IMR-90 (cell line): Measurements from ENCODE around the gene ARSD. TPM values are rescaled to one million over a fixed set of nuclear protein-coding genes. Genes with fewer than 3 reads are reported as not detected.

Source experiments
- ATAC-seq: fragments of 200-7000 bp; cut with Tn5 transposase; 2 replicates; pipeline ENCODE4 v1.9.1; 2020; ENCODE audit warnings: low read depth, mild to moderate bottlenecking, moderate library complexity
- BruUV-seq: library from RNA; stranded (reverse); fragments of 400-500 nt; replicated peaks from 2 replicates; lab custom pipeline; 2021; lab: Mats Ljungman, UMichigan
- CTCF ChIA-PET: fragments of 300-600 bp; formaldehyde crosslinking; extraction: SDS; loops from one replicate; lab custom pipeline; 2021; ENCODE audit warnings: antibody characterized with exemption; lab: Yijun Ruan, JAX
- POLR2A ChIA-PET: fragments of 300-600 bp; sonication (Branson Sonifier 250); formaldehyde crosslinking; loops from one replicate; lab custom pipeline; 2022; ENCODE audit warnings: antibody characterized with exemption; ENCODE audit not compliant: unreplicated experiment; lab: Charles Lee
- DNase-seq: peaks from one replicate; pipeline ENCODE4 v3.0.0; 2013
- H2AFZ ChIP-seq: replicated peaks from 2 replicates; pipeline ENCODE3; 2013; ENCODE audit warnings: low read length, mild to moderate bottlenecking; ENCODE audit not compliant: poor library complexity
- H2AK5ac ChIP-seq: 2 replicates; pipeline ENCODE4 v1.6.1; 2013; ENCODE audit warnings: low read depth, low read length, inconsistent platforms
- H2AK9ac ChIP-seq: replicated peaks from 2 replicates; pipeline ENCODE3; 2013; ENCODE audit warnings: mild to moderate bottlenecking, low read depth, low read length, moderate library complexity; ENCODE audit not compliant: poor library complexity
- H2BK120ac ChIP-seq: 2 replicates; pipeline ENCODE4 v1.6.1; 2013; ENCODE audit warnings: low read depth, low read length, inconsistent platforms
- H2BK15ac ChIP-seq: 3 replicates; pipeline ENCODE4 v1.6.1; 2013; ENCODE audit warnings: low read depth, low read length, inconsistent platforms
- H2BK20ac ChIP-seq: 2 replicates; pipeline ENCODE4 v1.6.1; 2013; ENCODE audit warnings: low read depth, mild to moderate bottlenecking, inconsistent platforms, low read length, moderate library complexity
- H2BK5ac ChIP-seq: 2 replicates; pipeline ENCODE4 v1.6.1; 2013; ENCODE audit warnings: mild to moderate bottlenecking, low read depth, low read length, inconsistent platforms; ENCODE audit not compliant: poor library complexity, severe bottlenecking
- H3K14ac ChIP-seq: replicated peaks from 2 replicates; pipeline ENCODE4 v1.6.1; 2013; ENCODE audit warnings: low read depth, low read length, inconsistent platforms
- H3K18ac ChIP-seq: 2 replicates; pipeline ENCODE4 v1.6.1; 2013; ENCODE audit warnings: low read depth, low read length, control low read depth
- H3K23ac ChIP-seq: 2 replicates; pipeline ENCODE4 v1.6.1; 2013; ENCODE audit warnings: low read depth, low read length, inconsistent platforms
- H3K27ac ChIP-seq: 2 replicates; pipeline ENCODE4 v1.5.1; 2013; ENCODE audit warnings: mild to moderate bottlenecking, control low read depth, low read length; ENCODE audit not compliant: insufficient read depth
- H3K27me3 ChIP-seq: 2 replicates; pipeline ENCODE4 v1.6.1; 2013; ENCODE audit warnings: low read length; ENCODE audit not compliant: control insufficient read depth, insufficient read depth
- H3K36me3 ChIP-seq: 2 replicates; pipeline ENCODE4 v1.6.1; 2013; ENCODE audit warnings: low read length, mixed read lengths; ENCODE audit not compliant: control insufficient read depth, insufficient read depth
- H3K4ac ChIP-seq: 2 replicates; pipeline ENCODE4 v1.6.1; 2013; ENCODE audit warnings: low read depth, low read length, inconsistent platforms
- H3K4me1 ChIP-seq: 2 replicates; pipeline ENCODE4 v1.6.1; 2013; ENCODE audit warnings: low read length, mixed read lengths; ENCODE audit not compliant: control insufficient read depth, insufficient read depth
- H3K4me2 ChIP-seq: 2 replicates; pipeline ENCODE4 v1.6.1; 2013; ENCODE audit warnings: low read depth, mild to moderate bottlenecking, control low read depth, low read length, moderate library complexity
- H3K4me3 ChIP-seq: 2 replicates; pipeline ENCODE4 v1.5.1; 2013; ENCODE audit warnings: low read depth, mild to moderate bottlenecking, control low read depth, low read length, moderate library complexity; ENCODE audit not compliant: insufficient read depth
- H3K56ac ChIP-seq: 2 replicates; pipeline ENCODE4 v1.6.1; 2013; ENCODE audit warnings: low read length, inconsistent platforms; ENCODE audit not compliant: insufficient read depth; ENCODE audit errors: extremely low read depth
- H3K79me1 ChIP-seq, 2 experiments: 2 replicates each; pipeline ENCODE4 v1.6.1; 2013; ENCODE audit warnings: low read length in 2 of 2, inconsistent platforms in 1 of 2, low read depth in 1 of 2
- H3K9ac ChIP-seq: 2 replicates; pipeline ENCODE4 v1.6.1; 2013; ENCODE audit warnings: low read depth, low read length, control low read depth
- H3K9me1 ChIP-seq: 2 replicates; pipeline ENCODE4 v1.6.1; 2013; ENCODE audit warnings: low read length, inconsistent platforms; ENCODE audit not compliant: insufficient read depth
- H3K9me3 ChIP-seq: 2 replicates; pipeline ENCODE4 v1.6.1; 2013; ENCODE audit warnings: low read length; ENCODE audit not compliant: control insufficient read depth, insufficient read depth
- H4K20me1 ChIP-seq: 2 replicates; pipeline ENCODE4 v1.6.1; 2013; ENCODE audit warnings: low read length, inconsistent platforms; ENCODE audit not compliant: insufficient read depth
- H4K5ac ChIP-seq: 2 replicates; pipeline ENCODE4 v1.6.1; 2013; ENCODE audit warnings: mild to moderate bottlenecking, low read depth, low read length, control low read depth
- H4K8ac ChIP-seq, 2 experiments: 2 replicates each; pipeline ENCODE4 v1.6.1; 2013; ENCODE audit warnings: low read depth in 2 of 2, low read length in 2 of 2, control low read depth in 1 of 2, inconsistent platforms in 1 of 2
- H4K91ac ChIP-seq: 2 replicates; pipeline ENCODE4 v1.6.1; 2013; ENCODE audit warnings: low read depth, low read length, inconsistent platforms; ENCODE audit not compliant: insufficient read depth
- CEBPB ChIP-seq: IDR thresholded peaks from 2 replicates; pipeline ENCODE4 v1.6.1; 2012; ENCODE audit warnings: low read depth, low read length, improper control_type of control experiment
- CHD1 ChIP-seq: IDR thresholded peaks from 2 replicates; pipeline ENCODE4 v1.6.1; 2012; ENCODE audit warnings: low read depth, low read length, improper control_type of control experiment
- CTCF ChIP-seq: conservative IDR thresholded peaks from 2 replicates; pipeline ENCODE4 v1.5.1; 2012; ENCODE audit warnings: mild to moderate bottlenecking, low read depth, low read length, improper control_type of control experiment
- ELK1 ChIP-seq: fragments of 150-350 bp; IDR thresholded peaks from 2 replicates; pipeline ENCODE4 v1.6.1; 2016; ENCODE audit warnings: low read depth, mild to moderate bottlenecking, low read length, moderate library complexity, borderline replicate concordance
- FOS ChIP-seq: fragments of 150-350 bp; IDR thresholded peaks from 2 replicates; pipeline ENCODE4 v1.6.1; 2016; ENCODE audit warnings: low read depth, low read length
- MAFK ChIP-seq: IDR thresholded peaks from 2 replicates; pipeline ENCODE4 v1.6.1; 2012; ENCODE audit warnings: low read depth, low read length, improper control_type of control experiment
- MAZ ChIP-seq: IDR thresholded peaks from 2 replicates; pipeline ENCODE4 v1.6.1; 2012; ENCODE audit warnings: low read depth, mild to moderate bottlenecking, low read length, improper control_type of control experiment, moderate library complexity, borderline replicate concordance
- MXI1 ChIP-seq: IDR thresholded peaks from 2 replicates; pipeline ENCODE4 v1.6.1; 2012; ENCODE audit warnings: low read depth, mild to moderate bottlenecking, low read length, moderate library complexity, borderline replicate concordance
- POLR2A ChIP-seq: IDR thresholded peaks from 2 replicates; pipeline ENCODE4 v1.6.1; 2012; ENCODE audit warnings: mild to moderate bottlenecking, low read depth, low read length
- RAD21 ChIP-seq: IDR thresholded peaks from 2 replicates; pipeline ENCODE4 v1.6.1; 2012; ENCODE audit warnings: low read length, improper control_type of control experiment
- RCOR1 ChIP-seq: IDR thresholded peaks from 2 replicates; pipeline ENCODE4 v1.6.1; 2012; ENCODE audit warnings: mild to moderate bottlenecking, low read length, improper control_type of control experiment; ENCODE audit not compliant: insufficient replicate concordance
- RFX5 ChIP-seq: IDR thresholded peaks from 2 replicates; pipeline ENCODE4 v1.8.0; 2012; ENCODE audit warnings: low read depth, mild to moderate bottlenecking, low read length, moderate library complexity
- SMC3 ChIP-seq: fragments of 150-350 bp; IDR thresholded peaks from 2 replicates; pipeline ENCODE4 v1.6.1; 2016; ENCODE audit warnings: low read depth, mild to moderate bottlenecking, antibody characterized with exemption, low read length, moderate library complexity
- USF2 ChIP-seq: fragments of 150-350 bp; IDR thresholded peaks from 2 replicates; pipeline ENCODE4 v1.6.1; 2017; ENCODE audit warnings: mild to moderate bottlenecking, antibody characterized with exemption, low read length, low read depth
- WGBS, 2 experiments: methylation state at CpG; one replicate each; pipeline versions ENCODE4 v1.1.5 to v1.1.7; 2013; ENCODE audit warnings: missing lambda C conversion rate in 2 of 2; ENCODE audit not compliant: insufficient read length in 1 of 2; ENCODE audit errors: extremely low coverage in 2 of 2; 5-methylcytosine and 5-hydroxymethylcytosine counted together
- dilution Hi-C: fragments of 300-500 bp; cut with HindIII; formaldehyde crosslinking; loops from one replicate; pipeline ENCODE4 v1.14.3; 2018; ENCODE audit warnings: low sequenced_read_pairs; ENCODE audit not compliant: unreplicated experiment
- in situ Hi-C: fragments of 300-500 bp; cut with MboI; formaldehyde crosslinking; loops from 3 replicates; pipeline ENCODE4 v1.14.3; 2019; ENCODE audit warnings: low sequenced_read_pairs, inconsistent platforms, mixed read lengths
- intact Hi-C: fragments of 100-400 bp; cut with micrococcal nuclease; formaldehyde crosslinking; loops from 2 replicates; pipeline ENCODE4 v1.10.0; 2022
- polyA plus RNA-seq, 3 experiments: library from polyadenylated mRNA; depleted of rRNA; stranded (reverse); fragments of >200 nt; gene quantifications; 2 replicates each; pipeline ENCODE4 v1.2.3, GENCODE V29; 2012; ENCODE audit warnings: low replicate concordance in 1 of 3
- total RNA-seq: library from RNA; depleted of rRNA; stranded (reverse); fragments of >200 nt; gene quantifications from 2 replicates; pipeline ENCODE4 v1.2.3, GENCODE V29; 2012

The ARSD gene
- total and polyA plus RNA-seq, 2 of the 4 experiments (the other 2 are of a cell fraction), result 5.1 to 6.3 TPM

- ChIA-PET POLR2A (no interaction called here), CTCF (no interaction called here)
- BruUV-seq, result no TSS peak
- 92% methylated on average over 3 of the region's 9 CpGs; no CpG with 5 or more reads in 1 of the 2 experiments for WGBS, 2 experiments
- H2BK120ac ChIP-seq, result no peak overlapping the region
- H3K9me1 ChIP-seq, result no peaks in the 10 kb centered on the region
- H4K91ac ChIP-seq, result no peak overlapping the region
- no peak for ATAC-seq
- no peaks in the 10 kb centered on the region for H3K79me1 ChIP-seq
- H3K18ac ChIP-seq, result no peak overlapping the region
- H4K8ac ChIP-seq, result no peak overlapping the region
- dilution Hi-C loops (no loop called here), intact Hi-C loops (no loop called here), in situ Hi-C loops (no loop called here)
- no peak overlapping the region for H2AK5ac ChIP-seq
- H3K9ac ChIP-seq, result no peak overlapping the region
- no peak overlapping the region for H2AK9ac ChIP-seq
- H3K27me3 ChIP-seq, result no peaks in the 10 kb centered on the region
- H4K5ac ChIP-seq, result no peak overlapping the region
- 0 out of 2 replicates have a peak, but pooled peaks cover 1% of the 10 kb centered on the region for H3K4me1 ChIP-seq
- no peak overlapping the region for H2BK5ac ChIP-seq
- DNase-seq, result no peak
- TF ChIP-seq RAD21 (no peak), CTCF (no peak), MAZ (no peak), MXI1 (no peak), FOS (no peak), CEBPB (no peak), SMC3 (no peak), ELK1 (no peak), USF2 (no peak), POLR2A (no peak), CHD1 (no peak), MAFK (no peak), RCOR1 (no peak), RFX5 (no peak)
- H2AFZ ChIP-seq, result no peak overlapping the region
- H3K56ac ChIP-seq, result no peak overlapping the region
- no peak overlapping the region for H2BK15ac ChIP-seq
- H4K20me1 ChIP-seq, result no peaks in the 10 kb centered on the region
- H3K9me3 ChIP-seq, result no peaks in the 10 kb centered on the region
- peaks cover 3% of the 10 kb centered on the region; the same call in 1 of the 2 replicates for H3K36me3 ChIP-seq
- H2BK20ac ChIP-seq, result no peak overlapping the region
- no peak overlapping the region for H3K4me2 ChIP-seq
- no peak overlapping the region for H3K27ac ChIP-seq
- H3K14ac ChIP-seq, result no peak overlapping the region
- no peak overlapping the region for H3K4ac ChIP-seq
- H3K4me3 ChIP-seq, result no peak overlapping the region
- no peak overlapping the region for H3K23ac ChIP-seq
These were observed 5.0 kb downstream of the ARSD start for GRCh38 chrX:2924151-2924550.
